IPS-11a (cell line): ENCODE data around the gene DNM2.

ENCODE experiments used
- H3K4me3 ChIP-seq: one replicate; pipeline ENCODE4 v1.5.1; 2013; ENCODE audit warnings: low read depth, low read length, control low read depth

DNM2 gene

GRCh38 chr19:10690341-10690781 lies 27.5 kb upstream of the DNM2 start:
- H3K4me3 ChIP-seq, result no peak overlapping the region

- H3K4me3 ChIP-seq, result no peak overlapping the region
Measured at GRCh38 chr19:10691178-10691881, 26.5 kb upstream of the DNM2 start.

GRCh38 chr19:10691883-10692282 lies 26.0 kb upstream of the DNM2 start:
- H3K4me3 ChIP-seq, result no peak overlapping the region

- no peak overlapping the region for H3K4me3 ChIP-seq
Measured at GRCh38 chr19:10692673-10693264, 25.1 kb upstream of the DNM2 start.

- H3K4me3 ChIP-seq, result no peak overlapping the region
Measured at GRCh38 chr19:10694706-10695307, 23.1 kb upstream of the DNM2 start.

- no peak overlapping the region for H3K4me3 ChIP-seq
Measured at GRCh38 chr19:10695401-10696398, 22.2 kb upstream of the DNM2 start.

- no peak overlapping the region for H3K4me3 ChIP-seq
Measured at GRCh38 chr19:10699650-10700335, 18.1 kb upstream of the DNM2 start.

- H3K4me3 ChIP-seq, result peak overlapping the region; percentile 96
Measured at GRCh38 chr19:10701955-10702525, 15.8 kb upstream of the DNM2 start.

- no peak overlapping the region for H3K4me3 ChIP-seq
Measured at GRCh38 chr19:10706990-10707389, 10.9 kb upstream of the DNM2 start.

- no peak overlapping the region for H3K4me3 ChIP-seq
Measured at GRCh38 chr19:10707440-10707839, 10.4 kb upstream of the DNM2 start.

GRCh38 chr19:10708291-10708690 lies 9.6 kb upstream of the DNM2 start:
- H3K4me3 ChIP-seq, result no peak overlapping the region

- H3K4me3 ChIP-seq, result no peak overlapping the region
Measured at GRCh38 chr19:10712045-10712444, 5.8 kb upstream of the DNM2 start.

- H3K4me3 ChIP-seq, result no peak overlapping the region
Measured at GRCh38 chr19:10712754-10713153, 5.1 kb upstream of the DNM2 start.

GRCh38 chr19:10713317-10713716 lies 4.6 kb upstream of the DNM2 start:
- no peak overlapping the region for H3K4me3 ChIP-seq

- H3K4me3 ChIP-seq, result no peak overlapping the region
Measured at GRCh38 chr19:10717054-10717355, 874 bp upstream of the DNM2 start.

- H3K4me3 ChIP-seq, result peak overlapping the region; percentile 88
Measured at GRCh38 chr19:10718205-10719196, 622 bp downstream of the DNM2 start.

- H3K4me3 ChIP-seq, result peak overlapping the region; percentile 88
Measured at GRCh38 chr19:10719466-10719961, 1.6 kb downstream of the DNM2 start.

GRCh38 chr19:10720607-10721125 lies 2.8 kb downstream of the DNM2 start:
- H3K4me3 ChIP-seq, result no peak overlapping the region

GRCh38 chr19:10723591-10723990 lies 5.7 kb downstream of the DNM2 start:
- no peak overlapping the region for H3K4me3 ChIP-seq
